Osteoblast (primary cell): ENCODE results near the gene CALN1. TPM values are rescaled to one million over a fixed set of nuclear protein-coding genes. Genes with fewer than 3 reads are reported as not detected.

ENCODE experiments used
- DNase-seq: peaks from one replicate; pipeline ENCODE4 v3.0.0; 2011; ENCODE audit warnings: low spot score, mixed read lengths; ENCODE audit not compliant: insufficient read length; ENCODE audit errors: missing footprints
- H2AFZ ChIP-seq: 2 replicates; pipeline ENCODE4 v1.6.0; 2011; ENCODE audit warnings: mild to moderate bottlenecking, low read length
- H3K27ac ChIP-seq: 2 replicates; pipeline ENCODE4 v1.5.1; 2011; ENCODE audit warnings: mild to moderate bottlenecking, low read depth, low read length, moderate library complexity
- H3K27me3 ChIP-seq: 2 replicates; pipeline ENCODE4 v1.6.0; 2012; ENCODE audit warnings: mild to moderate bottlenecking, control low read depth, inconsistent platforms, low read length, moderate library complexity; ENCODE audit not compliant: insufficient read depth
- H3K36me3 ChIP-seq: 2 replicates; pipeline ENCODE4 v1.5.1; 2011; ENCODE audit warnings: mild to moderate bottlenecking, low read length, control low read depth, moderate library complexity; ENCODE audit not compliant: insufficient read depth
- H3K4me1 ChIP-seq: 2 replicates; pipeline ENCODE4 v1.5.1; 2011; ENCODE audit warnings: mild to moderate bottlenecking, low read length, control low read depth, moderate library complexity; ENCODE audit not compliant: insufficient read depth
- H3K4me2 ChIP-seq: 2 replicates; pipeline ENCODE4 v1.6.0; 2011; ENCODE audit warnings: mild to moderate bottlenecking, low read length; ENCODE audit not compliant: insufficient read depth
- H3K4me3 ChIP-seq: fragments of 200-600 bp; sonication (generic); 3 replicates; pipeline ENCODE4 v1.5.1; 2012; ENCODE audit warnings: mild to moderate bottlenecking, low read length, inconsistent platforms; ENCODE audit not compliant: insufficient read depth
- H3K79me2 ChIP-seq: 2 replicates; pipeline ENCODE4 v1.6.0; 2012; ENCODE audit warnings: mild to moderate bottlenecking, low read length, control low read depth, inconsistent platforms; ENCODE audit not compliant: insufficient read depth
- H3K9me3 ChIP-seq: 2 replicates; pipeline ENCODE4 v1.5.1; 2011; ENCODE audit warnings: low read depth, low read length, control low read depth
- H4K20me1 ChIP-seq: 2 replicates; pipeline ENCODE4 v1.6.0; 2012; ENCODE audit warnings: mild to moderate bottlenecking, low read length, control low read depth; ENCODE audit not compliant: insufficient read depth
- total RNA-seq: library from RNA; depleted of rRNA; stranded (reverse); fragments of >200 nt; gene quantifications from 2 replicates; pipeline ENCODE4 v1.2.3, GENCODE V29; 2012
- TF ChIP-seq, protein P1 (sequence below): IDR thresholded peaks from 2 replicates; pipeline ENCODE4 v1.5.1; 2011; ENCODE audit warnings: mild to moderate bottlenecking, low read depth, low read length, moderate library complexity; ENCODE audit errors: extremely low read depth

The CALN1 gene
- total RNA-seq, 1 donor = not detected

- H3K4me1 ChIP-seq = no peaks in the 10 kb centered on the region
- H3K36me3 ChIP-seq = no peaks in the 10 kb centered on the region
- no peaks in the 10 kb centered on the region for H3K79me2 ChIP-seq
- no peak for DNase-seq
- no peak overlapping the region for H2AFZ ChIP-seq
- peaks cover 2% of the 10 kb centered on the region for H3K27me3 ChIP-seq
- no peak overlapping the region for H3K27ac ChIP-seq
- no peak overlapping the region for H3K4me3 ChIP-seq
- no peak overlapping the region for H3K4me2 ChIP-seq
- no peaks in the 10 kb centered on the region for H3K9me3 ChIP-seq
- TF ChIP-seq, protein P1, sequence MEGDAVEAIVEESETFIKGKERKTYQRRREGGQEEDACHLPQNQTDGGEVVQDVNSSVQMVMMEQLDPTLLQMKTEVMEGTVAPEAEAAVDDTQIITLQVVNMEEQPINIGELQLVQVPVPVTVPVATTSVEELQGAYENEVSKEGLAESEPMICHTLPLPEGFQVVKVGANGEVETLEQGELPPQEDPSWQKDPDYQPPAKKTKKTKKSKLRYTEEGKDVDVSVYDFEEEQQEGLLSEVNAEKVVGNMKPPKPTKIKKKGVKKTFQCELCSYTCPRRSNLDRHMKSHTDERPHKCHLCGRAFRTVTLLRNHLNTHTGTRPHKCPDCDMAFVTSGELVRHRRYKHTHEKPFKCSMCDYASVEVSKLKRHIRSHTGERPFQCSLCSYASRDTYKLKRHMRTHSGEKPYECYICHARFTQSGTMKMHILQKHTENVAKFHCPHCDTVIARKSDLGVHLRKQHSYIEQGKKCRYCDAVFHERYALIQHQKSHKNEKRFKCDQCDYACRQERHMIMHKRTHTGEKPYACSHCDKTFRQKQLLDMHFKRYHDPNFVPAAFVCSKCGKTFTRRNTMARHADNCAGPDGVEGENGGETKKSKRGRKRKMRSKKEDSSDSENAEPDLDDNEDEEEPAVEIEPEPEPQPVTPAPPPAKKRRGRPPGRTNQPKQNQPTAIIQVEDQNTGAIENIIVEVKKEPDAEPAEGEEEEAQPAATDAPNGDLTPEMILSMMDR = no peak
- no peaks in the 10 kb centered on the region for H4K20me1 ChIP-seq
These were observed 78.1 kb downstream of the CALN1 start for GRCh38 chr7:72334066-72334465.

DNA sequence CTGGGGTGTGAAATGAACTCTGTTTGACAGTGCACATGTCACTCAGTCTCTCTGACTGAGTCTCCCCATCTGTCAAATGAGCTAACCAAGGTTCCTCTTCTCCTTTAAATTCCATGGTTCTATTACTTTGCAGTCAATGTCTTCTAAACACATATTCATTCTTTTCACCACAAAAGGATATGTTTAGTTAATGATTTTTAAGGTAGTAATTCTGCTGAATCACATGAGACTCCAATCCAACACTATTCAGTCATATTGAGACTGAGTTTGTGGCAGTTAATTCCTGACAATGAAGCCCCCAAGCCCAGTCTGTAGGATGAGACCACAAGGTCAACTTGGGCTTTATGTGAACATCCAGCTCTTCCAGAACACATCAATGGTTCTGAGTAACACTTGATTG lies 85.3 kb downstream of the CALN1 start:
- Histone ChIP-seq H3K27me3 (no peaks in the 10 kb centered on the region), H3K36me3 (no peaks in the 10 kb centered on the region), H3K4me3 (no peak overlapping the region), H3K4me2 (no peak overlapping the region), H3K9me3 (no peaks in the 10 kb centered on the region), H3K79me2 (no peaks in the 10 kb centered on the region), H2AFZ (no peak overlapping the region), H3K4me1 (no peaks in the 10 kb centered on the region), H4K20me1 (no peaks in the 10 kb centered on the region), H3K27ac (no peak overlapping the region)
- TF ChIP-seq, protein P1 = no peak
- DNase-seq = no peak

GRCh38 chr7:72326365-72326764 lies 85.8 kb downstream of the CALN1 start:
- no peaks in the 10 kb centered on the region for H3K4me1 ChIP-seq
- H4K20me1 ChIP-seq = no peaks in the 10 kb centered on the region
- no peaks in the 10 kb centered on the region for H3K79me2 ChIP-seq
- no peak overlapping the region for H3K4me2 ChIP-seq
- H3K9me3 ChIP-seq = no peaks in the 10 kb centered on the region
- TF ChIP-seq, protein P1 = no peak
- H3K4me3 ChIP-seq = no peak overlapping the region
- no peak overlapping the region for H2AFZ ChIP-seq
- H3K27ac ChIP-seq = no peak overlapping the region
- no peak for DNase-seq
- H3K27me3 ChIP-seq = no peaks in the 10 kb centered on the region
- H3K36me3 ChIP-seq = no peaks in the 10 kb centered on the region

- Histone ChIP-seq H2AFZ (no peak overlapping the region), H3K27ac (no peak overlapping the region), H3K27me3 (no peaks in the 10 kb centered on the region), H3K36me3 (no peaks in the 10 kb centered on the region), H3K9me3 (no peaks in the 10 kb centered on the region), H3K79me2 (no peaks in the 10 kb centered on the region), H3K4me1 (no peaks in the 10 kb centered on the region), H3K4me2 (no peak overlapping the region), H3K4me3 (no peak overlapping the region), H4K20me1 (no peaks in the 10 kb centered on the region)
- TF ChIP-seq, protein P1 = no peak
- no peak for DNase-seq
These were observed 86.6 kb downstream of the CALN1 start for GRCh38 chr7:72325561-72325960.
